K562 (cell line): ENCODE data around the gene RBM4B. TPM values are rescaled to one million over a fixed set of nuclear protein-coding genes. Genes with fewer than 3 reads are reported as not detected.
A peak's percentile ranks its signal among the peaks of the same experiment; 100 is the strongest.

Experiments
- ARID2 ChIP-seq: fragments of 450-650 bp; IDR thresholded peaks from 2 replicates; pipeline ENCODE4 v1.6.1; 2017; ENCODE audit warnings: antibody characterized with exemption, mild to moderate bottlenecking
- BMI1 ChIP-seq: fragments of 150-350 bp; IDR thresholded peaks from 2 replicates; pipeline ENCODE4 v1.6.1; 2014; ENCODE audit warnings: low read length
- HBP1 ChIP-seq: fragments of 450-650 bp; formaldehyde crosslinking; IDR thresholded peaks from 2 replicates; pipeline ENCODE4 v1.4.0; 2022; ENCODE audit warnings: missing genetic modification characterization
- POU5F1 ChIP-seq: fragments of 150-350 bp; IDR thresholded peaks from 2 replicates; pipeline ENCODE4 v1.6.1; 2014; ENCODE audit warnings: borderline replicate concordance, low read length, low read depth, mild to moderate bottlenecking; ENCODE audit not compliant: partially characterized antibody
- PRDM10 ChIP-seq: fragments of 450-650 bp; IDR thresholded peaks from 2 replicates; pipeline ENCODE4 v1.6.1; 2018; ENCODE audit not compliant: partially characterized antibody
- TAF15 ChIP-seq: fragments of 200-400 bp; formaldehyde crosslinking; IDR thresholded peaks from 2 replicates; pipeline ENCODE4 v1.6.1; 2017; ENCODE audit warnings: mild to moderate bottlenecking, low read depth, low read length, moderate library complexity
- ZNF592 ChIP-seq: fragments of 450-650 bp; IDR thresholded peaks from 2 replicates; pipeline ENCODE4 v1.6.1; 2017; ENCODE audit warnings: antibody characterized with exemption, mild to moderate bottlenecking
- ZNF764 ChIP-seq: fragments of 250-450 bp; sonication (Bioruptor Pico); IDR thresholded peaks from 2 replicates; pipeline ENCODE4 v1.4.0; 2020; ENCODE audit warnings: low read depth, mild to moderate bottlenecking, moderate library complexity
- ZNF778 ChIP-seq: fragments of 450-650 bp; formaldehyde crosslinking; IDR thresholded peaks from 2 replicates; pipeline ENCODE4 v1.4.0; 2020; ENCODE audit warnings: mild to moderate bottlenecking, moderate library complexity
- polyA plus RNA-seq, 8 experiments: library from polyadenylated mRNA; depleted of rRNA in 4 of 8; stranded (reverse) in 5 of 8; unstranded in 3 of 8; fragments of >200 nt; fragmentation: Nextera tagmentation in 2 of 8; fragmentation: Illumina TruSeq in 1 of 8; extraction: Ambion mirVana in 2 of 8; extraction: Trizol in 1 of 8; gene quantifications; 2 replicates each; pipeline versions ENCODE4 v1.2.1 to v1.2.3, GENCODE V29; 2011 to 2014; ENCODE audit warnings: inconsistent platforms in 1 of 8, missing spikeins in 1 of 8
- total RNA-seq, 7 experiments: library from RNA; depleted of rRNA in 6 of 7; stranded (reverse); fragments of >200 nt in 6 of 7; fragmentation: Illumina TruSeq in 2 of 7; extraction: Trizol in 2 of 7; gene quantifications; 2 replicates each; pipeline versions ENCODE4 v1.2.1 to v1.2.3, GENCODE V29; 2011 to 2021; ENCODE audit warnings: low replicate concordance in 1 of 7
- TF ChIP-seq, protein P1 (sequence below), 2 experiments: fragments of 450-650 bp; IDR thresholded peaks; 2 replicates each; pipeline ENCODE4 v1.6.1; 2018; ENCODE audit warnings: mild to moderate bottlenecking in 2 of 2, low read depth in 1 of 2; ENCODE audit not compliant: partially characterized antibody in 2 of 2

Gene RBM4B
- total and polyA plus RNA-seq, 9 of the 15 experiments (the other 6 are each of a cell fraction or from before 2014, with no cell fraction given) = 14.6 to 39.9 (median 23.3) TPM

DNA sequence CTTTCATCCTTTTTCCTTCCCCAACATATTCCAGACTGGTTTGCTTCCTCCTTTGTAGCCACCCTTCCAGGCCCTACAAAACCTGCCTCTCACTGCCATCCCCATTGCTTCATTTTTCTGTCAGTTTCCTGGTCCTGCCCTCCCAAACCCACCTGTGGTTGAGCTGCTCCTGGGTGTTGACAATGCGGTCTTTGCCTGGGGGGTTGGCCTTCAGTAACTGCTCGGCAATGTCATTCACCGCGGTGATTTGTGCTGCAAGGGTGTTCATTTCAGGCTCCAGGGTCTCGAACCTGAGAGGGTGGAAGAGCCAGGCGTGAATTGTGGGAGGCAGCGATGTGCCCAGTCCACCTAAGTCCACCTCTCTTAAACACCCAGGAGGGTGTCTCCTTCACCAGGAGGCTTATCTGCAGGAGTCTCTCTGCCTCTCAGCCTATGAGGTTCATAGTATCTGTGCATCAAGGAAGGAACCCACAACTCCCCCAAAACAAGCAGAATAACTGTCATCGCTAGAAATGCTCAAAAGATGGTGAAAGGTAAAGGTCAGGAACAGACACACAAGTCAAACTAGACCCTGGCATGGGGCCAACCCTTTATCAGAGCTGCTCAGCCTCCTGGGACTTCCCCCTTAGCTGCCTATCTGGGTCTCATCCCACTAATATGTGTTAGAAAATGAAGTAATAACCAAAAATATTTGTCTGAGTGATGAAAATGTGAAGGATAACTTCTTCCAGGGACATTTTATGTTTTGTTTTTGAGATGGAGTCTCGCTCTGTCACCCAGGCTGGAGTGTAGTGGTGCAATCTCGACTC lies 23.9 kb upstream of the RBM4B start (continued):
- TF ChIP-seq, protein P1, sequence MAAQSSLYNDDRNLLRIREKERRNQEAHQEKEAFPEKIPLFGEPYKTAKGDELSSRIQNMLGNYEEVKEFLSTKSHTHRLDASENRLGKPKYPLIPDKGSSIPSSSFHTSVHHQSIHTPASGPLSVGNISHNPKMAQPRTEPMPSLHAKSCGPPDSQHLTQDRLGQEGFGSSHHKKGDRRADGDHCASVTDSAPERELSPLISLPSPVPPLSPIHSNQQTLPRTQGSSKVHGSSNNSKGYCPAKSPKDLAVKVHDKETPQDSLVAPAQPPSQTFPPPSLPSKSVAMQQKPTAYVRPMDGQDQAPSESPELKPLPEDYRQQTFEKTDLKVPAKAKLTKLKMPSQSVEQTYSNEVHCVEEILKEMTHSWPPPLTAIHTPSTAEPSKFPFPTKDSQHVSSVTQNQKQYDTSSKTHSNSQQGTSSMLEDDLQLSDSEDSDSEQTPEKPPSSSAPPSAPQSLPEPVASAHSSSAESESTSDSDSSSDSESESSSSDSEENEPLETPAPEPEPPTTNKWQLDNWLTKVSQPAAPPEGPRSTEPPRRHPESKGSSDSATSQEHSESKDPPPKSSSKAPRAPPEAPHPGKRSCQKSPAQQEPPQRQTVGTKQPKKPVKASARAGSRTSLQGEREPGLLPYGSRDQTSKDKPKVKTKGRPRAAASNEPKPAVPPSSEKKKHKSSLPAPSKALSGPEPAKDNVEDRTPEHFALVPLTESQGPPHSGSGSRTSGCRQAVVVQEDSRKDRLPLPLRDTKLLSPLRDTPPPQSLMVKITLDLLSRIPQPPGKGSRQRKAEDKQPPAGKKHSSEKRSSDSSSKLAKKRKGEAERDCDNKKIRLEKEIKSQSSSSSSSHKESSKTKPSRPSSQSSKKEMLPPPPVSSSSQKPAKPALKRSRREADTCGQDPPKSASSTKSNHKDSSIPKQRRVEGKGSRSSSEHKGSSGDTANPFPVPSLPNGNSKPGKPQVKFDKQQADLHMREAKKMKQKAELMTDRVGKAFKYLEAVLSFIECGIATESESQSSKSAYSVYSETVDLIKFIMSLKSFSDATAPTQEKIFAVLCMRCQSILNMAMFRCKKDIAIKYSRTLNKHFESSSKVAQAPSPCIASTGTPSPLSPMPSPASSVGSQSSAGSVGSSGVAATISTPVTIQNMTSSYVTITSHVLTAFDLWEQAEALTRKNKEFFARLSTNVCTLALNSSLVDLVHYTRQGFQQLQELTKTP (IDR thresholded peaks at IDR 0.05; ENCODE audit: low read depth in 1 of 2, partially characterized antibody in 2 of 2) = peak in 1 of 2 experiments; percentile 85
- TF ChIP-seq PRDM10 = peak; percentile 56
- no peak for TF ChIP-seq ZNF778 (CRISPR knock-in tag)
- TF ChIP-seq BMI1 = no peak
- no peak for TF ChIP-seq ZNF764 (CRISPR knock-in tag)
- no peak for TF ChIP-seq TAF15
- TF ChIP-seq ZNF592 = peak; percentile 16; the same call in 1 of the 2 replicates
- no peak for TF ChIP-seq POU5F1
- no peak for TF ChIP-seq ARID2
- TF ChIP-seq HBP1 = no peak
